Kidney epithelial cell (primary cell): ENCODE data around the gene CXCR3. TPM values are rescaled to one million over a fixed set of nuclear protein-coding genes. Genes with fewer than 3 reads are reported as not detected.
"Not testable (repeated sequence)": the region's sequence is repeated elsewhere in the genome, so short reads cannot be mapped to it uniquely, and the experiment has no call there.

Experiments used
- DNase-seq: peaks from one replicate; pipeline ENCODE4 v3.0.0-alpha.2; 2010; ENCODE audit warnings: low read depth
- H3K27me3 ChIP-seq: 2 replicates; pipeline ENCODE4 v1.6.0; 2011; ENCODE audit warnings: low read length; ENCODE audit not compliant: control insufficient read depth, insufficient read depth
- H3K36me3 ChIP-seq: 2 replicates; pipeline ENCODE4 v1.5.1; 2011; ENCODE audit warnings: low read length; ENCODE audit not compliant: control insufficient read depth, insufficient read depth
- H3K4me3 ChIP-seq: 2 replicates; pipeline ENCODE4 v1.5.1; 2011; ENCODE audit warnings: low read depth, mild to moderate bottlenecking, control low read depth, low read length
- CTCF ChIP-seq: IDR thresholded peaks from 2 replicates; pipeline ENCODE4 v1.5.1; 2011; ENCODE audit warnings: mild to moderate bottlenecking, moderate library complexity, low read length, control low read depth, inconsistent platforms; ENCODE audit not compliant: insufficient read depth, poor library complexity, severe bottlenecking
- total RNA-seq: library from RNA; depleted of rRNA; stranded (reverse); fragments of >200 nt; gene quantifications from 2 replicates; pipeline ENCODE4 v1.2.3, GENCODE V29; 2015

CXCR3 gene
- total RNA-seq, 1 donor from 2014 or later: not detected

GRCh38 chrX:71664202-71664601 lies 45.9 kb upstream of the CXCR3 start:
- TF ChIP-seq CTCF: peak; percentile 24
- DNase-seq, H3K27me3 ChIP-seq, H3K36me3 ChIP-seq, H3K4me3 ChIP-seq: not testable (repeated sequence)

GRCh38 chrX:71663238-71663637 lies 44.9 kb upstream of the CXCR3 start:
- not testable (repeated sequence) for H3K27me3 ChIP-seq, H3K36me3 ChIP-seq, DNase-seq, H3K4me3 ChIP-seq

GRCh38 chrX:71662654-71663053 lies 44.3 kb upstream of the CXCR3 start:
- H3K4me3 ChIP-seq, H3K27me3 ChIP-seq, DNase-seq, H3K36me3 ChIP-seq: not testable (repeated sequence)

GRCh38 chrX:71661919-71662318 lies 43.6 kb upstream of the CXCR3 start:
- Histone ChIP-seq H3K36me3 (no peaks in the 10 kb centered on the region), H3K4me3 (no peak overlapping the region), H3K27me3 (no peaks in the 10 kb centered on the region)
- no peak for TF ChIP-seq CTCF
- no peak for DNase-seq

- Histone ChIP-seq H3K27me3 (no peaks in the 10 kb centered on the region), H3K36me3 (no peaks in the 10 kb centered on the region), H3K4me3 (no peak overlapping the region)
- TF ChIP-seq CTCF: no peak
- no peak for DNase-seq
Measured at GRCh38 chrX:71660562-71661416, 42.5 kb upstream of the CXCR3 start.

- no peak for DNase-seq
- Histone ChIP-seq H3K4me3 (no peak overlapping the region), H3K27me3 (no peaks in the 10 kb centered on the region), H3K36me3 (no peaks in the 10 kb centered on the region)
- no peak for TF ChIP-seq CTCF
Measured at GRCh38 chrX:71659959-71660358, 41.6 kb upstream of the CXCR3 start.

- no peak for TF ChIP-seq CTCF
- DNase-seq: no peak
- no peaks in the 10 kb centered on the region for H3K36me3 ChIP-seq
- H3K4me3 ChIP-seq: no peak overlapping the region
- no peaks in the 10 kb centered on the region for H3K27me3 ChIP-seq
Measured at GRCh38 chrX:71659342-71659741, 41.0 kb upstream of the CXCR3 start.
